Globus pallidus (tissue), 1 donor: ENCODE data around the gene ACER3.
"Not testable (repeated sequence)": the region's sequence is repeated elsewhere in the genome, so short reads cannot be mapped to it uniquely, and the experiment has no call there.

Experiments
- DNase-seq: peaks from one replicate; pipeline ENCODE4 v3.0.0-alpha.2; 2015; ENCODE audit warnings: low spot score

Gene ACER3

DNA sequence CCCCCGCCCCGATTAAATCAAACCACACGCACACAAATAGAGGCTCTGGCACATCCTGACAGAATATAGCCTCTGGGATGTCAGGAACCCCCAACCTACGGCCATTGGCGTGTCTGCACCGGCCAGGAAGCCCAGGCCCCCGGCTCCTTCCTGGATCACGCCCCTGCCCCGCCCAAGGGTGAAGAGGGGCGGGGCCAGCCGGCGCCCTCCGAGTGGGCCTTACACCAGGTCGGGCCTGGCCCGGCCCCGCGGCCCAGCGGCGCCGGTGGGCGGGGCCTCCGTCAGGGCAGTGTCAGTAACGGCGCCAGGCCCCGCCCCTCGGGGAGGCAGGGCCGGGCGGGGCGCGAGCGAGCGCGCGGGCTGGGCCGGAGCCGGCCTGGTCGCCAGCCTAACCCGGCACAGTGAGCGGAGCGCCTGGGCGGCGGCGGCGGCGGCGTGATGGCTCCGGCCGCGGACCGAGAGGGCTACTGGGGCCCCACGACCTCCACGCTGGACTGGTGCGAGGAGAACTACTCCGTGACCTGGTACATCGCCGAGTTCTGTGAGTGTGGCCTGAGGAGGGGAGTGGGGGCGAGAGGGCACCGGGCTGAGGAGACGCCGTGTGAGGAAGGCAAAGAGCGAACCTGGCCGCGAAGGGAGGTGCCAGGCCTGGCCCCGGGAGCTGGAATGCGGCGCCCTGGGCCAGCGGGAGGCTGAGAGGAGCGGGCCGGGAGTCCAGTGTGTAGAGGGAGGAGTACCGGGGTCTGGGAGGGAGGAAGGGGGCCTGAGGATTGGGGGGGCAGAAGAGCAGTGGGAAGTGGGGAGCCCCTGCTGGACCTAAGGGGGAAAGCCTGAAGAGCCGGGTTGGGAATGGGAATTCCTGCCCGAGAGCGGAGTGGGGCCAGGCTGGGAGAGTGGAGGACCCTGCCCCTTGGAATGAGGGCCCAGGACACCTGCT, at the start of gene ACER3:
Gene ACER3 (plus strand): TSS at position 380 of the 937 bp plus-strand sequence. CDS start 59 bp downstream, at position 439.
- DNase-seq, result peak; percentile 93

DNA sequence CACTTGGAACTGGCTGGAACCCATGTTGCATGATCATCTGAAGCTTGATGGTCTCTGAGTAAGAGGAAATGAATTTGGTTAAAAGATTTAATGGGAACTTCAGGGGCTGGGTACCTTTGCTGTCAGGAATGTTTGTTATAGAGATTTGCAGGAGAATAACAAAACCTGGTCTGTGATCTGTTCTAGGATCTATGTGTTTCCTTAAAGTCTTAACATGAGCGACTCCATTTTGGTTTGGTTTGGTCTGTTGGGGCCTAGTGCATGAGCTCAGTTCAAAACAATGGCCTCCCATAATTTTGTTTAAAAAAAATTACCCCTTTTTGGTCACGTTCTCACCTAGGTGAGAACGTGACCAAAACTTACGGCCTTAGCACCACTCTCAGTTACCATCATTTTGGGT, 49.5 kb upstream of the ACER3 start:
- DNase-seq, result no peak

DNA sequence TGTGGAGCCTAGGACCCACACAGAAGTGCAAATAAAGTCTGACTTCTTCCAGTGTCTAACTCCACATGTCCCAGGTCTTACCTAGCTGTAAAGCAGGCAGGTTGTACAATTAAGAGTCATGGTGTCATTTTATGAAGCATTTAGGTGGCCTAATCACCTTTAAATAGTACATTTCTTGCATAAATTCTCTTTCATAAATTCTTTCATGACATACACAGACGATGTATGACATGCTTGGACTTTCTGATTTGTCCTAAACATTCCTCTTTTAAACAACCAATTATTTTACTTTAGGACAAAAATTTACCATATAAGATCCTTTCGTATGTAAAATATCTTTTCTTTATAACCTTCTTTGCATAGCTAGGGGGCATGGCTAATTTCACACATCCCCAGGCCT, 46.3 kb upstream of the ACER3 start:
- no peak for DNase-seq

DNA sequence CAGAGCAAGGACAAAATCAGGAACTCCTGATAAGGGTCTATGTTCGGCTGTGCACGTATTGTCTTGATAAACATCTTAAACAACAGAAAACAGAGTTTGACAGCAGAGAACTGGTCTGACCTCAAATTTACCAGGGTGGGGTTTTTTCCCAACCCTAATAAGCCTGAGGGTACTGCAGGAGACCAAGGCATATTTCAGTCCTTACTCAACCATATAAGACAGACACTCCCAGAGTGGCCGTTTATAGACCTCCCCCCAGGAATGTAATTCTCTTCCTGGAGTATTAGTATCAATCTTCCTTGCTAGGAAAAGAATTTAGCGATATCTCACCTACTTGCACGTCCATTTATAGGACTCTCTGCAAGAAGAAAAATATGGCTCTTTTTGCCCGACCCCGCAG, 45.0 kb upstream of the ACER3 start:
- DNase-seq, result not testable (repeated sequence)

DNA sequence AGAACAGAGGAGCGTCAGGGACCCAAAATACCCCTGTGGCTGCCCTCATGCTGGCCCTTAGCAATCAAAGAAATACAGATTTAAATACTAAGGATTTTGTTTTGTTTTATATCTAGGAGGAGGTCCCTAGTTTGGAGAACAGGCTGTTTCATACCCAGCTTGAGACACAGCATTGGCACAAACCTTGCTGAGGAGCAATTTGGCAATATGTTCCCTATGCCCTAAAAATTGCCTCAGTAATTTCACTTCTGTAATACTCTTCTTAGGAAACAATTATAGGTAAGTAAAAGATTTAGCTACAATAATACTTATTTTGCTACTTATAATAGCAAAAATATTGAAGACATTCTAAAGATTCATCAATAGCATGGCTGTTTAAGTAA, 40.5 kb upstream of the ACER3 start:
- no peak for DNase-seq

DNA sequence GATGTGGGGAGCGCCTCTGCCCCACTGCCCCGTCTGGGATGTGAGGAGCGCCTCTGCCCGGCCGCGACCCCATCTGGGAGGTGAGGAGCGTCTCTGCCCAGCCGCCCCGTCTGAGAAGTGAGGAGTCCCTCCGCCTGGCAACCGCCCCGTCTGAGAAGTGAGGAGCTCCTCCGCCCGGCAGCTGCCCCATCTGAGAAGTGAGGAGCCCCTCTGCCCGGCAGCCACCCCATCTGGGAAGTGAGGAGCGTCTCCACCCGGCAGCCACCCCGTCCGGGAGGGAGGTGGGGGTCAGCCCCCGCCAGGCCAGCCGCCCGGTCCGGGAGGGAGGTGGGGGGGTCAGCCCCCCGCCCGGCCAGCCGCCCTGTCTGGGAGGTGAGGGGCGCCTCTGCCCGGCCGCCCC, 39.3 kb upstream of the ACER3 start:
- not testable (repeated sequence) for DNase-seq

DNA sequence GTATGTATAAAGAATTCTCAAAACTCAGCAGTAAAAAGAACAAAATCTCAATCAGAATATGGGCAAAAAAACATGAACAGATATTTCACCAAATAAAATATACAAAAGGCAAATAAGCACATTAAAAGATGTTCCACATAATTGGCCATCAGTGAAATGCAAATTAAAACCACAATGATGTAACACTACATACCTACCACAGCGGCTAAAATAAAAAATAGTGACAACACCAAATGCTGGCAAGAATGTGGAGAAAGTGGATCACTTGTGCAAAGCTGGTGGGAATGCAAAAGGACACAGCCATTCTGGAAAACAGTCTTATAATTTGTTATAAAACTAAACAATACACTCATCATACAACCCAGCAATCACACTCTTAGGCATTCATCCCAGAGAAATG, 38.3 kb upstream of the ACER3 start:
- no peak for DNase-seq

DNA sequence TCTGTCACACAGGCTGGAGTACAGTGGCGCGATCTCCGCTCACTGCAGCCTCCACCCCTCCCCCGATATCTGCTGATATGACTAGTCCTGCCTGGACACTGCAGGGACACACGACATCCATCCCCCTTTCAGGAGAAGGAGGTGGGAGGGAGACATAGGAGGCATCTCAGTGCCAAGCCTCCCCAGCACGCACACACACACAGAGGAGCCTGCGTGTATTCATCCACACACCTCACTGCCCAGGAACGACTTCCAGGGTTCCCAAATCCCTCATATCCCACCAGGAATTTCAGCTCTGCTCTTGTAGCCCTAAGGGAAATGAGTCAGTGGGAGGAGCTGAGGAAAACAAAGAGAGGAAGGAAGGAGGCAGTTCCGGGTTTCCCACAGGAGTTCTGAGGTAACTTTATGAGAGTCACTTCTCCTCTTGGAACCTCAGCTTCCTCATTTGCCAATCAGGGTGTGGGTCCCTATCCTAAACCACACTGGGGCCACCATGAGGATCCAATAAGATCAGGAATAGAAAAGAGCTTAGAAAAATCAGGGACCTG, 37.2 kb upstream of the ACER3 start:
- DNase-seq, result no peak

DNA sequence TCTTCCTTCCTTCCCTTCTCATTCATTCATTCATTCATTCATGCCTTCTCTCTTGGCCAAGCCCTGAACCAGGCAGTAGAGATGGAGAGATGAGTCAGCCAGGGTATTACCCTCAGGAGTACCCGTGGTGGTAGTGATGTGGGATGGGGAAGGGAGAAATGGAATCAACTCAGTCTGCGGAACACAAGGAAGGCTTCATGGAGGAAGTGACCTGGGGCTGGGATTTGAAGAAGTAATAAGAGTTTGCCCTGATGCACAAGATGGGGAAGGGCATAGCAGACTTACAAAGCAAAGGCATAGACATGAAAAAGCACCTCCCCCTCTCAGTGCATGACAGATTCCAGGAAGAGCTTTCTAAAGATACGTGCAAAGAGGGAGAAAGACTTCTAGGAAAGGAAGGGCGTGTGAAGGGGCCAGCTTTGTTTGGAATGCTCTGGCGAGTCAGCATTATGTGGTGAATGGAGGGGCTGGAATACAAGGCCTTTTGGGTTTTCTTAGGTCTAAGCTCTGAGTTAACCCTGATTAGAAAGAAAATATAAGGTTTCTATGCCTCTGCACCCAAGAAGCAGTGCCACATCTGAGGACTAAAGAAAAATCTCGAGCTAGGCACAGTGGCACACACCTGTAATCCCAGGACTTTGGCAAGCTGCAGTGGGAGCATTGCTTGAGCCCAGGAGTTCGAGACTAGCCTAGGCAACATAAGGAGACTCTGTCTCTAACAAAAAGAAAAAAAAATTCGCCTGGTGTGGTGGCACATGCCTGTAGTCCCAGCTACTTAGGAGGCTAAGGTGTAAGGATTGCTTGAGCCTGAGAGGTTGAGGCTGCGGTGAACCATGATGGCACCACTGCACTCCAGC, 36.4 kb upstream of the ACER3 start:
- no peak for DNase-seq

DNA sequence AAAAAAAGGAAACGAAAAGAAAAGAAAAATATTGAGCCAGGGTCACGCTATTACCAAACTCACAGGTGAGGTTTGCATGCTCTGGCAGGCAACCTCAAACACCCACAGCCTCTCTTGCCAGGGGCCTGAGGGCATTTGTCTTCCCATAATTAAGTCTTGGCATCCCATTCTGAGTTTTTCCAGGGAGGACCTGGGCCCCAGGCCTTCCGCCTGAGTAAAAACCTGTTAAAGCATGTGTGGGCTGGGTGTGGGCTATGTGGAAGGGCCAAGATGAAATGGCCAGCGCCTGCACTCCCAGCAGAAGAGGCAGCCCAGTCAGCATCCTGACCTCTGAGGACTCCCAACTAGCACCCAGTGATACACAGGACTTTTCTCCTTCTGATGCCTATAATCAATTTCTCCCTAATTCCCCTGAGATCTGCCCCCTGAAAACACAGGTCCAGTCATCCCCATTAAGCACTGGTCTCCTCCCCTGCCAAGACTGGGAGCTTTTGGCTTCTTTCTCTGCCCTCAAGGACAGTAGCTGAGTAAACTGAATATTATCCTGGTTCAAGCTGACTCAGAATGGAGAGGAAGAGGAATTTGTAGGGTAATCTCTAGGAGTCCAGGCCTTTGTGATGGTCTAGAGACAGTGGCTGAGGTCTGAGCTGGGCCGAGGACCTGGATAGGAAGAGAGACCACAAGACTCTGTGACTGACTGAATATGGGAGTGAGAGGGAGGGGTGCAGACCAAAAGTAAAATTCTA, 35.6 kb upstream of the ACER3 start:
- DNase-seq, result no peak

DNA sequence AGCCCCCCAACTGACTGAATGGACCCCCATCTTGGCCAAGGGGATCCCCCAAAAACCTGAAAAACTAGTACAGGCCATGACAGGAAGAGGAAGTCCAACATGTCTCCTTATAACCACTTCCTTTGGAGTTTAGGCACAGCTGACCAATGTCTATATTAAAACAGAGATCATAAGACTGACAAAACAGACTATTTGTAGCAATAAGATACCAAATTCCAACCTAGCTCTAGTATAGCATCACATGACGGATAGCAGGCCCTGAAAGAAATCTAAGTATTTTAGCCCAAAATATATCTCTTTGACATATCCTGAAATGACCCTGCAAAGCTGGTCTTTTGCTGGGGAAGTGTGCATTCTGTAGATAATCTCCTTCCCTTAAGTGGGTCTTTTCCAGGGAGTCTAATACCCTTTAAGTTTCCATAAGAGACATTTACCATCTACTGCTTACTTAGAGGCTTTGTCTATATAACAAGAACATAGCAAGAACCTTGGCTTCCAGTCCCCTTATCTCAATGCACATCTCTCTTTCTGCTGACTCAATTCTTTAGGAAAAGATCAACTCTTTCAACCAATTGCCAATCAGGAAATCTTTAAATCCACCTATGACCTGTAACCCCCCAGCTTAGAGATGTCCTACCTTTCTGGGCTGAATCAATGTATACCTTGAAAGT, 34.9 kb upstream of the ACER3 start:
- DNase-seq, result no peak

DNA sequence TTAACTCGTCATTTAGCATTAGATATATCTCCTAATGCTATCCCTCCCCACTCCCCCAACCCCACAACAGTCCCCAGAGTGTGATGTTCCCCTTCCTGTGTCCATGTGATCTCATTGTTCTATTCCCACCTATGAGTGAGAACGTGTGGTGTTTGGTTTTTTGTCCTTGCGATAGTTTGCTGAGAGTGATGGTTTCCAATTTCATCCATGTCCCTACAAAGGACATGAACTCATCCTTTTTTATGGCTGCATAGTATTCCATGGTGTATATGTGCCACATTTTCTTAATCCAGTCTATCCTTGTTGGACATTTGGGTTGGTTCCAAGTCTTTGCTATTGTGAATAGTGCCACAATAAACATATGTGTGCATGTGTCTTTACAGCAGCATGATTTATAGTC, 34.2 kb upstream of the ACER3 start:
- not testable (repeated sequence) for DNase-seq

DNA sequence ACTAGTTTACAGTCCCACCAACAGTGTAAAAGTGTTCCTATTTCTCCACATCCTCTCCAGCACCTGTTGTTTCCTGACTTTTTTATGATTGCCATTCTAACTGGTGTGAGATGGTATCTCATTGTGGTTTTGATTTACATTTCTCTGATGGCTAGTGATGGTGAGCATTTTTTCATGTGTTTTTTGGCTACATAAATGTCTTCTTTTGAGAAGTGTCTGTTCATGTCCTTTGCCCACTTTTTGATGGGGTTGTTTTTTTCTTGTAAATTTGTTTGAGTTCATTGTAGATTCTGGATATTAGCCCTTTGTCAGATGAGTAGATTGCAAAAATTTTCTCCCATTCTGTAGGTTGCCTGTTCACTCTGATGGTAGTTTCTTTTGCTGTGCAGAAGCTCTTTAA, 33.7 kb upstream of the ACER3 start:
- DNase-seq, result not testable (repeated sequence)

DNA sequence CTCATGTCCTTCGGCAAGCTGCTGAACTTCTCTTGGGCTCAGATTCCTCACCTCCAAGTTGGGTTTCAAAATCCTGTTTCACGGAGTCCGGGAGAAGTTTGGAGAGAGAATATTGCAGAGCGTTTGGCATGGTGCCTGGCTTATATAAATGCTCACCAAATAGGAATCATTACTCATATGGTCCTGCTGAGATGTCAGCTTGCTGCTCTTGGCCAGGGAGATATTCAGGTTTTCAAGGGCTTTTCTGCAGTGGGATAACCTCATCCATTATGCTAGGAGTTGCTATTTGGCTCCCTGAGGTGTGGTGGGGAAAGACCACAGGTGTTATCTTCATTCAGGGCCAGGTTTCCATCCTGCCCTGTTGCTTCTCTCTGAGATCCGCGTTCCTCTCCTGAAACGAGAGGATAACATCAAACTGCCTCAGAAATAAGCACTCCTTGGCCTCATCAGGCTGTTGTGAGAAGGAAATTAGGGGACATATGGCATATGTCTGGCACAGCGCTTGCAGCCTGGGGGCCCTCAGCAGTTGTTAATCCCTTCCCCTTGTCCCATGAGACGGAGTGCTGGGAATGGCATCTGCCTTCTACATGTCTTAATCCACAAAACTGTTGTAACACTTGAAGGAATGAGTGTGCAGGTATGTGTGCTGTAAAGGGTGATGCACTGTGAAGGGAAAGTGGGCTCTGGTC, 29.9 kb upstream of the ACER3 start:
- DNase-seq, result no peak

DNA sequence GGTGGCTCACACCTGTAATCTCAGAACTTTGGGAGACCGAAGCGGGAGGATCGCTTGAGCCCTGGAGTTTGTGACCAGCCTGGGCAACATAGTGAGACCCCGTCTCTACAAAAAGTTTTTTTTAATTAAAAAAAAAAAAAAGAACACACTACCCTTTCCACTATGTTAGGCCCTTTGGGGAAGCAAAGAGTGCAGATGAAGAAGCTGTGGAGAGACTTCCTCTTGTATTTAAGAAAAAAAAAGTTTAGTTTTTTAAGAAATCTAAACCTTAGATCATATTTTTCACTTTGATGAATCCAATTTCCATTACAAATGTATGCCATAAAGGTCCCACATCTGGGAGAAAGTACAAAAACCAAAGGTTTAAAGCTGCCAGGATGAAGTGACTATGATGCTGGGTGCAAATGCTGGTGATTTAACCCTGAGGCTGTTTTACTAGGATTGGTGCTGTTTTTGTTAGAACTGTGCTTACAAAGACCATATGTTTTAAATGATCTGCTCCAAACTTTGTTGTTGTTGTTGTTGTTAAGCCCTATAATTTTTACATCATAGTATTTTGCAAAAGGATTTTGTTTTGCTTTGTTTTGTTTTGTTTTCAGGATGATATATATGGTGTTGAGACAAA, 28.9 kb upstream of the ACER3 start:
- no peak for DNase-seq

DNA sequence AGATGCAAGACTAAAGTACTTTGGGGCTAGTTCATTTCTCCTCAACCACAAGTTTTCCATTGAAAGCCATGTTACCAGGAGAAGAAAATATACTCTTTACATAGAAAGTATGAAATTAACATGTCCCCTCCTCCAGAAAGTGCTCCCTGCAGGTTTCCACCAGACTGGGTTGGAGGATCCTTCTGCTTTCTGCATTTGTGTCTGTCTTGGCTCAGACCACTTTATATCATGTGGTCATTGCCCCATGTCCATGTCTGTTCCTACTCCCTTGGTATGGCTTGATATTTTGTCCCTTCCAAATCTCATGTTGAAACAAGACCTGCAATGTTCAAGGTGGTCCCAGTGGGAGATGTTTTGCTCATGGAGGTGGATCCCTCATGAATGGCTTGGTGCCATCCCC, 28.4 kb upstream of the ACER3 start:
- no peak for DNase-seq

DNA sequence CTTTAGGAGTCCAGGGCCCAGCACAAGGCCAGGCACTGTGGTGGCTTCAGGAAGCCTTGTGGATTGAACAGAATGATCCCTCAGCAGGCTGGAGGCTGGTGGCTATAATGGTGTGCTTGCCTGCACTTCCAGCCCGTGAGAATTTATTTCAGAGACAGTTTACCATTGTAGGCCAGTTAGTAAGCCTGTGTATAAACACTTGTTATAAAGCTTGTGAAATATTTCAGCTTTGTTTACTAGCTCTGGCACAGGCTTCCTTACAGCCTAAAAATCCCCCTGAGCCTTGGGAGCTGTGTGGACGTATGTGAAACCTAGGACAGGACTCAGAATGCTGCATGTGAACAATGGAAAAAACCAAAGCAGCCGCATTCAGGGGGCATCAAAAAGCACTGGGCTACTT, 26.6 kb upstream of the ACER3 start:
- no peak for DNase-seq

DNA sequence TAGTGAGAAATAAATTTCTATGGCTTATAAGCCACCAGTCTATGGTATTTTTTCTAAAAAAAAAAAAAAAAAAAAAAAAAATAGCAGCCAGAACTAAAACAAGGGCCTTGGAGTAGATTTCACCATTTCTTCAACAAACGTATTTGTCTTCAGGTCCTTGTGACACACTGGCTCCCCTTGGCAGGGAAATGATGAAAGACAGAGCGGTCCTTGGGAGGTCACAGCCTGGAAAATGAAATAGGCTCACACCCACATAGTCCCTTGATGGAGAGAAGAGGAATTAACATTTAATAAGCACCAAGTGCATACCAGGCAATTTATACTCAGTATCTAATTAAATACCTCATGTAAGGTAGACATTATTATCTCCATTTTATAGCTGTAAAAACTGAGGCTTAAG, 25.7 kb upstream of the ACER3 start:
- DNase-seq, result no peak

DNA sequence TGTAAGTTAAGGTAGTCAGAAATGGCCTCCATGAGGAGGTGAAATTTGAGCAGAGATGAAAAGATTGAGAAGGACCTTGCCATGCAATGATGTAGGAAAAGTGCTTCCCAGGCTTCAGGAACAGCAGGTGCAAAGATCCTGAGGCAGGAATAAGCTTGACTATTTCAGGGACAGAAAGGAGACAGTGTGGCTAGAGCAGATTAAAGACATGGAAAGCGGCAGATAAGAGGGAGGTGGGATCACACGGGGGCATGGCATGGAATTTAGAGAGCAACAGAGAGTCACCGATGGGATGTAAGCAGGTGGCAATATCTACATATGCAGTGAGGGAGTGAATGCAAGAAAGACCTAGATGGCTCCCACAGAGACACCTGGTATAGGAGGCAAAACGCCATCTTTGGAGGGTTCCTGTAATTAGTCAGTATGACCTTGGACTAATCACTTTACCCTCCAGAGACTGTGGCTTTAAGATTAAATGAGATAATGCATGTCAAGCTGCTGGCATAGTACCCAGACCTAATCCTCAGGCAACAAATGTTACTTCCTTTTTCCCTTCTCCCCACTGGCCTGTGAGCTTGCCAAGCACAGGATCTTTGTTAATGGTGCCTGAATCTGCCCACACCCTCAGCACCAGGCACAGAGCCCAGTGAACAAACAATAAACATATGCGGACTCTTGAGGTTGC, 24.6 kb upstream of the ACER3 start:
- no peak for DNase-seq
